Measurements from ENCODE around the gene SLC23A2. TPM values are rescaled to one million over a fixed set of nuclear protein-coding genes. Genes with fewer than 3 reads are reported as not detected.

SLC23A2 gene
- total RNA-seq, 1 donor from 2014 or later = 20.8 TPM

DNA sequence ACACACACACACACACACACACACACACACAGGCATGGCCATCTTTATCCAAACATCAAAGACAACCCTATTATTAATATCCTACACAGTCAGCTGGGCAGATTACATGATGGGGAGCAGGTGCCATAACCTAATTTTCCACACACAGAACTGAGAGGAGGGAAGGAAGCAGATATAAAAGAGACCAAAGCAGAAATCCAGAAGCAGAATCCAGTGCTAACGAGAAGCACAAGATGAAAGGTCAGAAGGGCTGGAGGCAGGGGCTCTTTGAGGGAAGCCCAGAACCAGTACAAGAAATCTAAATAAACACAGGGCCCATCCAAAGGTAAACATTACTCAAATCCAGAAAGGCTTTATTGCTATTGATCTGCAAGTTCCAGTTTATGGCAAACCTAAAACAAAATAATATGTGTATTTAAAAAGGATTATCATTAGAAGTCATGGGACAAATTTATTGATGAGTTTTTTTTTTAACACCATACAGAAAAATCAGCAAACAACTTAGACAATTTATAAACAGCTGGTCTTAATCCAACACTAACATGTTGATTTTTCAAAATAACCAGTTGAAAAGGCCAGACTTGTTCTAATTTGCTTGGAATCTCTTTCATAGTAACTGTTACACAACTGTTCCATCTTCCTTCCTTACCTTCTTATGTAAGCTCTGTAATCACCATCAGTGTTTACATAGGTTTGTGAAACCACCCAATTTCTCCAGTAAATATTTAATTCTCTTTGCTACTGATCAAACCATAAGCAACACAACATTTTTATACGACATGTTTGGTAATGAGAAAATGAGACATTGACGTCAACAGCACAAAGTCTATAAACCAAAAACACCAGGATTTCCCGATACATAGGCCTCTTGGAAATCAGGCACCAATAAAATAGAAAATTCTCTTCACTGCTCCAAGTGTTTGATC, 34.2 kb downstream of the SLC23A2 start:
- H3K27ac Mint-ChIP-seq (ENCODE audit: unreplicated experiment) = no peak overlapping the region
- H3K4me1 Mint-ChIP-seq (ENCODE audit: low read depth, unreplicated experiment) = peaks cover 4% of the 10 kb centered on the region
- H3K9ac ChIP-seq (ENCODE audit: low read length) = no peak overlapping the region
- H2AFZ ChIP-seq (ENCODE audit: low read depth, low read length) = no peak overlapping the region
- H3K36me3 ChIP-seq (ENCODE audit: insufficient read depth, low read length) = peaks cover 4% of the 10 kb centered on the region
- H3K79me2 ChIP-seq (ENCODE audit: insufficient read depth, low read length) = peaks cover 4% of the 10 kb centered on the region
- peaks cover 5% of the 10 kb centered on the region for H3K36me3 Mint-ChIP-seq (ENCODE audit: low read depth, unreplicated experiment)
- H3K4me1 ChIP-seq (ENCODE audit: insufficient read depth, low read length) = peaks cover 3% of the 10 kb centered on the region
- no peaks in the 10 kb centered on the region for H3K27me3 ChIP-seq (ENCODE audit: insufficient read depth, low read length)
- FAIRE-seq = no peak
- H3K27me3 Mint-ChIP-seq (ENCODE audit: low read depth, unreplicated experiment) = no peaks in the 10 kb centered on the region
- no peaks in the 10 kb centered on the region for H4K20me1 ChIP-seq (ENCODE audit: insufficient read depth, low read length)
- H3K9me3 ChIP-seq (ENCODE audit: insufficient read depth, low read depth, low read length) = no peaks in the 10 kb centered on the region
- no peak for DNase-seq (ENCODE audit: low read depth)
- TF ChIP-seq CTCF (IDR thresholded peaks at IDR 0.05; ENCODE audit: insufficient read depth, low read depth, low read length) = no peak
- no peak for TF ChIP-seq EZH2 (IDR thresholded peaks at IDR 0.05; ENCODE audit: insufficient read depth, low read length)
- no peak overlapping the region for H3K4me3 ChIP-seq (ENCODE audit: insufficient read depth, low read depth, low read length)
- no peak overlapping the region for H3K27ac ChIP-seq (ENCODE audit: low read depth, low read length)
- H3K4me2 ChIP-seq (ENCODE audit: low read length) = no peak overlapping the region
- no peaks in the 10 kb centered on the region for H3K9me3 Mint-ChIP-seq (ENCODE audit: unreplicated experiment)
- H3K4me3 Mint-ChIP-seq (ENCODE audit: unreplicated experiment) = no peak overlapping the region

DNA sequence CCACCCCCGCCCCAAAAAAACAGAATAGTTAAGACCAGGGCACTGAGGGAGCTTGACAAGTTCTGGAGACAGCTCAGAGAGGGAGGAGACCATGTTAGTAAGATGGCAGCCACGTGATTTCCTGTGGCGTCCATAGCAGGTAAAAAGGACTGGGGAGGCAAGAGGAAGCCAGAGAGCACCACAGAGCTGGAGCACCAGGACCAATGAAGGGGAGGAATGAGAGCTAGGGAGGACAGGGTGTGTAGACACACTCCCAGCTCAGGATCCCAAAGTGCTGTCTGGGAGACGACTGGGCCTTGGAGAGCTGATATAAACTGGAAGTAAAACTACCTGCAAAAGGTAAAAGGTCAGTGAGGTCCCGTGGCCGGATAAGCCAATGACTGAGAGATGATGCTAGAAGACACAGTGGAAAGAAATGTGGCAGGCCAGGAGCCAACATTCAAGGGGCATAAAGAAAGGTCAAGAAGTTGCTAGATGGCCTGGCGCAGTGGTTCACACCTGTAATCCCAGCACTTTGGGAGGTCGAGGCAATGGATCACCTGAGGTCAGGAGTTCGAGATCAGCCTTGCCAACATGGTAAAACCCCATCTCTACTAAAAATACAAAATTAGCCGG, 39.0 kb downstream of the SLC23A2 start:
- Histone ChIP-seq H3K4me1 (ENCODE audit: insufficient read depth, low read length) (peaks cover 3% of the 10 kb centered on the region), H3K4me3 (ENCODE audit: insufficient read depth, low read depth, low read length) (no peak overlapping the region), H3K27ac (ENCODE audit: low read depth, low read length) (peak overlapping the region; percentile 56), H3K4me2 (ENCODE audit: low read length) (no peak overlapping the region), H3K9me3 (ENCODE audit: insufficient read depth, low read depth, low read length) (no peaks in the 10 kb centered on the region), H3K9ac (ENCODE audit: low read length) (no peak overlapping the region), H3K27me3 (ENCODE audit: insufficient read depth, low read length) (no peaks in the 10 kb centered on the region), H4K20me1 (ENCODE audit: insufficient read depth, low read length) (no peaks in the 10 kb centered on the region), H3K36me3 (ENCODE audit: insufficient read depth, low read length) (no peaks in the 10 kb centered on the region), H3K79me2 (ENCODE audit: insufficient read depth, low read length) (no peaks in the 10 kb centered on the region), H2AFZ (ENCODE audit: low read depth, low read length) (no peak overlapping the region)
- Mint-ChIP-seq H3K36me3 (ENCODE audit: low read depth, unreplicated experiment) (no peaks in the 10 kb centered on the region), H3K27me3 (ENCODE audit: low read depth, unreplicated experiment) (no peaks in the 10 kb centered on the region), H3K27ac (ENCODE audit: unreplicated experiment) (peak overlapping the region; percentile 44), H3K4me1 (ENCODE audit: low read depth, unreplicated experiment) (peaks cover 13% of the 10 kb centered on the region), H3K4me3 (ENCODE audit: unreplicated experiment) (no peak overlapping the region), H3K9me3 (ENCODE audit: unreplicated experiment) (no peaks in the 10 kb centered on the region)
- no peak for TF ChIP-seq EZH2 (IDR thresholded peaks at IDR 0.05; ENCODE audit: insufficient read depth, low read length)
- TF ChIP-seq CTCF (IDR thresholded peaks at IDR 0.05; ENCODE audit: insufficient read depth, low read depth, low read length) = no peak
- no peak for FAIRE-seq
- DNase-seq (ENCODE audit: low read depth) = no peak

All from astrocyte (in vitro differentiated cells and primary cell).